GM10266 (cell line): ENCODE measurements around the gene ERBB4.

Experiments used
- DNase-seq: peaks from one replicate; pipeline ENCODE4 v3.0.0; 2012; ENCODE audit errors: extremely low spot score
- CTCF ChIP-seq: IDR thresholded peaks from 2 replicates; pipeline ENCODE4 v1.5.1; 2012; ENCODE audit warnings: mild to moderate bottlenecking, low read depth; ENCODE audit not compliant: control insufficient read depth, insufficient read depth; ENCODE audit errors: missing control alignments

ERBB4 gene

GRCh38 chr2:211868996-211869533 is 669.5 kb downstream of the ERBB4 start:
- no peak for TF ChIP-seq CTCF

GRCh38 chr2:211867845-211868451 is 670.7 kb downstream of the ERBB4 start:
- TF ChIP-seq CTCF = no peak
- DNase-seq = no peak

More at GRCh38 chr2:211868996-211869533, 669.5 kb downstream of the ERBB4 start:
- no peak for DNase-seq

GRCh38 chr2:211864328-211864727 is 674.3 kb downstream of the ERBB4 start:
- no peak for DNase-seq
- no peak for TF ChIP-seq CTCF

GRCh38 chr2:211860224-211860623 is 678.4 kb downstream of the ERBB4 start:
- no peak for DNase-seq
- no peak for TF ChIP-seq CTCF

- TF ChIP-seq CTCF = no peak
- DNase-seq = no peak
Observed at GRCh38 chr2:211854832-211855231, 683.8 kb downstream of the ERBB4 start.

GRCh38 chr2:211846714-211847113 is 691.9 kb downstream of the ERBB4 start:
- no peak for DNase-seq

GRCh38 chr2:211846036-211846400 is 692.6 kb downstream of the ERBB4 start:
- no peak for TF ChIP-seq CTCF
- DNase-seq = no peak

More at GRCh38 chr2:211846714-211847113, 691.9 kb downstream of the ERBB4 start:
- TF ChIP-seq CTCF = no peak
